Transverse colon (tissue), 1 donor: ENCODE measurements around the gene C2orf81.

Experiments used
- EP300 ChIP-seq: sonication (generic); formaldehyde crosslinking; IDR thresholded peaks from one replicate; pipeline ENCODE4 v1.6.1; 2017; ENCODE audit warnings: antibody characterized with exemption, low read depth
- POLR2A ChIP-seq: fragments of 450-650 bp; IDR thresholded peaks from one replicate; pipeline ENCODE4 v1.6.1; 2016; ENCODE audit warnings: antibody characterized with exemption, mild to moderate bottlenecking, moderate library complexity

- TF ChIP-seq EP300 (no peak), POLR2A (no peak)
Observed at GRCh38 chr2:74375838-74376237, 45.6 kb downstream of the C2orf81 start.
